Ishikawa (cell line): ENCODE results near the gene RBM18.

Source experiments
- CEBPB ChIP-seq: IDR thresholded peaks from 2 replicates; pipeline ENCODE4 v1.6.1; 2012
- EP300 ChIP-seq: IDR thresholded peaks from 2 replicates; pipeline ENCODE4 v1.6.1; 2012; ENCODE audit warnings: borderline replicate concordance
- FOXM1 ChIP-seq: IDR thresholded peaks from 2 replicates; pipeline ENCODE4 v1.6.1; 2012; ENCODE audit warnings: low read depth, borderline replicate concordance
- MAX ChIP-seq: IDR thresholded peaks from 2 replicates; pipeline ENCODE4 v1.6.1; 2012
- RAD21 ChIP-seq: IDR thresholded peaks from 2 replicates; pipeline ENCODE4 v1.6.1; 2012; ENCODE audit warnings: low read depth
- REST ChIP-seq: IDR thresholded peaks from 2 replicates; pipeline ENCODE4 v1.6.1; 2012; ENCODE audit warnings: low read depth, mild to moderate bottlenecking
- YY1 ChIP-seq: IDR thresholded peaks from 2 replicates; pipeline ENCODE4 v1.6.1; 2012; ENCODE audit warnings: low read depth
- ZBTB7A ChIP-seq: IDR thresholded peaks from 2 replicates; pipeline ENCODE4 v1.6.1; 2012; ENCODE audit warnings: low read depth

DNA sequence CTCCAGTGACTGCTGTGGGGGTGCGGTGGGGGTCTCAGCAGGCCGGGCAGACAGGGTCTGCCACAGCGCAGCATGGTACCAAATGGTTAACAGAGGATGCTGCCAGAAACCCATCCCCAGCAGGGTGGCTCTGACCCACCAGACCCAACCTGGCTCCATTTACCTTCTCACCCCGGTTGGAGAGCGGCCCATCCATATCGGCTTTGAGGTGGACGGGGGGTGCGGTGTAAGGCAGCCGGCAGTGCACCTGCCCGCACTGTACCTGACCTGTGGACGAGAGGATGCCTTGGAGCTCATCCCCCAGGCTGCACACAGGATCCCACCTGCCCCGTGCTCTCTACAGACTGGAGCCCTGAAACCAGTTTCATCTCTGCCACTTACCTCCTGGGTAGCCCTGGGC, 55.2 kb downstream of the RBM18 start:
- TF ChIP-seq MAX (no peak), YY1 (no peak), ZBTB7A (no peak), EP300 (no peak), FOXM1 (no peak), REST (no peak), CEBPB (no peak), RAD21 (no peak)
